Activated CD4-positive, alpha-beta T cell treated with anti-CD3 and anti-CD28 coated beads for 36 hours (primary cell): ENCODE results near the gene FIG4. TPM values are rescaled to one million over a fixed set of nuclear protein-coding genes. Genes with fewer than 3 reads are reported as not detected.
A peak's percentile ranks its signal among the peaks of the same experiment; 100 is the strongest.

Experiments
- ATAC-seq: fragments of 200-7000 bp; cut with Tn5 transposase; one replicate; pipeline ENCODE4 v1.10.0; 2021; ENCODE audit warnings: mild to moderate bottlenecking, moderate library complexity
- CTCF ChIA-PET: fragments of 350-600 bp; sonication (Branson Sonifier 250); formaldehyde crosslinking; loops from one replicate; lab custom pipeline; 2021; ENCODE audit warnings: antibody characterized with exemption; lab: Charles Lee
- POLR2A ChIA-PET: fragments of 350-600 bp; sonication (Branson Sonifier 250); formaldehyde crosslinking; loops from one replicate; lab custom pipeline; 2021; ENCODE audit warnings: antibody characterized with exemption, inconsistent platforms; lab: Charles Lee
- DNase-seq: peaks from one replicate; pipeline ENCODE4 v3.0.0-alpha.2; 2020
- H3K27ac Mint-ChIP-seq: one replicate; pipeline ENCODE4 v1.8.0; 2021; ENCODE audit warnings: mixed read lengths
- H3K27me3 Mint-ChIP-seq: one replicate; pipeline ENCODE4 v1.8.0; 2021; ENCODE audit warnings: mixed read lengths
- H3K36me3 Mint-ChIP-seq: one replicate; pipeline ENCODE4 v1.8.0; 2021; ENCODE audit warnings: low read depth, mixed read lengths
- H3K4me1 Mint-ChIP-seq: one replicate; pipeline ENCODE4 v1.8.0; 2021; ENCODE audit warnings: mixed read lengths
- H3K4me3 Mint-ChIP-seq: one replicate; pipeline ENCODE4 v1.8.0; 2021; ENCODE audit warnings: mild to moderate bottlenecking, moderate library complexity, mixed read lengths
- H3K9me3 Mint-ChIP-seq: one replicate; pipeline ENCODE4 v1.8.0; 2021; ENCODE audit warnings: low read depth, mixed read lengths
- intact Hi-C, 2 experiments: fragments of 100-400 bp; cut with DNase I in 1 of 2; cut with micrococcal nuclease in 1 of 2; formaldehyde crosslinking; loops; one replicate each; pipeline versions ENCODE4 v1.14.2 to v1.15.1; 2022 to 2024; cut with DNase I, micrococcal nuclease
- total RNA-seq, 2 experiments: library from RNA; stranded (reverse); gene quantifications; one replicate each; pipeline ENCODE4 v1.2.3, GENCODE V29; 2021

Gene FIG4
- total RNA-seq, 2 experiments from 2014 or later, result 14.4 to 17.5 TPM

DNA sequence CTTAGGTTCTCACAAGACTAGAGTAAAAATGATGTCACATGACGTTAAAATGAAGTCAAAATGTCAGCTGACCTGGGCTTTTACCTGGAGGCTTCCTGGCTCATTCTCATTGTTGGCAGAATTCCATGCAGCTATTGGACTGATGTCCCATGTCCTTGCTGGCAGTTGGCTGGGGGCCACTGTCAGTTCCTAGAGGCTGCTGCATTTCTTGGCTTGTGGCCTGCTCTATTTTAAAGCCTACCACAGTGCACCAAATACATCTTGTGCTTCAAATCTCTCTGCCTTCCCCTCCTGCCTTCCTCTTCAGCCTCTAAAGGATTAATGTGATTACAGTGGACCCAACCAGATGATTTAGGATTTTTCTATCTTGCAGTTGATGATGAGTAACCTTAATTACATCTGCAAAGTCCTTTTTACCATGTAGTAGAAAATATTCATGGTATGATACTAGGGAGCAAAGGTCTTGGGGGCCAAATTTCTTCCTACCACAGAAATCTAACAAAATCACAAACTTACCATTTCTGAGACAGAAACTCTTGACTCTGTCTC, 81.9 kb downstream of the FIG4 start:
- ATAC-seq (no peak), DNase-seq (no peak)
- H3K4me3 Mint-ChIP-seq, result no peak overlapping the region
- H3K36me3 Mint-ChIP-seq, result peaks cover 11% of the 10 kb centered on the region
- POLR2A ChIA-PET, result no interaction called here
- H3K27ac Mint-ChIP-seq, result no peak overlapping the region
- CTCF ChIA-PET, result no interaction called here
- no peaks in the 10 kb centered on the region for H3K9me3 Mint-ChIP-seq
- intact Hi-C loops, result no loop called here
- H3K4me1 Mint-ChIP-seq, result peaks cover 4% of the 10 kb centered on the region
- no peaks in the 10 kb centered on the region for H3K27me3 Mint-ChIP-seq

DNA sequence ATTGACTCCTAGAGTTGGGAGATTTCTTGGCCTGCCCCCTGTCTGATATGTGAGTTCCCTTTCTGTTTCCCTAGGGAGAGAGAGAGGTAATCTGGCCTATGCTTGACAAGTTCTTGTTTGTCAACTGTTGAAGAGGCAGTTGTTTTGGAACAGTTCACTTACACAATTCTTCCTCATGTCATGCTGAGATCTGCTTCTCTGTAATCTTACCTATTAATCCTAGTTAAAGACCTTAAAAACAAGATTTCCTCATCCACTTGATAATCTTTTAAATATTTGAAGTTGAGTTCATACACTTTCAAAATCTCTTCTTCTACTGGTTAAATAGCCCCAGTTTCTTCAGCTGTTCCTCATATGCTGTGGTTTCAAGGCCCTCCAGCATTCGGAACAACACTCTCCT, 89.9 kb downstream of the FIG4 start:
- CTCF ChIA-PET, result interaction anchor here (0.9 to 3.0 kb wide), 3 partner anchors 10 to 259 kb away, joined by 3 to 14 read pairs (median 3); no protein-coding TSS in a partner anchor
- H3K9me3 Mint-ChIP-seq, result no peaks in the 10 kb centered on the region
- POLR2A ChIA-PET, result no interaction called here
- intact Hi-C loops, result loop anchor here in 1 of 2 experiments (5.0 kb wide), 1 partner anchor 74 kb away; no protein-coding TSS in a partner anchor
- ATAC-seq (no peak), DNase-seq (no peak)
- H3K27me3 Mint-ChIP-seq, result no peaks in the 10 kb centered on the region
- peaks cover 2% of the 10 kb centered on the region for H3K36me3 Mint-ChIP-seq
- H3K4me1 Mint-ChIP-seq, result no peaks in the 10 kb centered on the region
- no peak overlapping the region for H3K4me3 Mint-ChIP-seq
- H3K27ac Mint-ChIP-seq, result no peak overlapping the region

DNA sequence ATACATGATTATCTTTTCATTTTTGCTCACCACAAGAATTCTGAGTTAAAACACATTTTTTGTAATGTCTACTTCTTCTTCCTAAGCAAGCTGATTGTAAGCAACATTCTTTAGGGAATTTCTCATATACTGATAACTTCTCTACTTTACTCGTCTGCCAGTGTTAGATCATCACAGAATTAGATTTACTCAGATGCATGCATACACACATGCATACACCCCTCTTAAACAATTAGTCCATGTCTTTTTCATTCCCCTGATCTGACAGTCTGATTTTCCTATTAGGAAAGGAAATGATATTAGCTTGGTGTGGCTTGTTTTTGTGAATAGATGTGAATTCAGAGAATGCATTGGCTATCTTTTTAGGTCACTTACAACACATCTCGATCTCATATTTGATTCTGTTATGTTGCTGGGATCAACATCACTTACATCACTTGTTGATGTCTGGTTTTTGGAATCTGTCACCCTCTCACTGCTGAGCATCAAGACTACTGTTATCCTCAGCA, 91.4 kb downstream of the FIG4 start:
- DNase-seq (no peak), ATAC-seq (no peak)
- intact Hi-C loops, result loop anchor here in 1 of 2 experiments (5.0 kb wide), 1 partner anchor 75 kb away; no protein-coding TSS in a partner anchor
- H3K9me3 Mint-ChIP-seq, result no peaks in the 10 kb centered on the region
- ChIA-PET CTCF (interaction anchor here (1.2 to 3.0 kb wide), 2 partner anchors 186 to 257 kb away, joined by 4 to 14 read pairs; no protein-coding TSS in a partner anchor), POLR2A (no interaction called here)
- H3K27ac Mint-ChIP-seq, result no peak overlapping the region
- H3K4me1 Mint-ChIP-seq, result no peaks in the 10 kb centered on the region
- H3K27me3 Mint-ChIP-seq, result no peaks in the 10 kb centered on the region
- H3K36me3 Mint-ChIP-seq, result peaks cover 7% of the 10 kb centered on the region
- no peak overlapping the region for H3K4me3 Mint-ChIP-seq

DNA sequence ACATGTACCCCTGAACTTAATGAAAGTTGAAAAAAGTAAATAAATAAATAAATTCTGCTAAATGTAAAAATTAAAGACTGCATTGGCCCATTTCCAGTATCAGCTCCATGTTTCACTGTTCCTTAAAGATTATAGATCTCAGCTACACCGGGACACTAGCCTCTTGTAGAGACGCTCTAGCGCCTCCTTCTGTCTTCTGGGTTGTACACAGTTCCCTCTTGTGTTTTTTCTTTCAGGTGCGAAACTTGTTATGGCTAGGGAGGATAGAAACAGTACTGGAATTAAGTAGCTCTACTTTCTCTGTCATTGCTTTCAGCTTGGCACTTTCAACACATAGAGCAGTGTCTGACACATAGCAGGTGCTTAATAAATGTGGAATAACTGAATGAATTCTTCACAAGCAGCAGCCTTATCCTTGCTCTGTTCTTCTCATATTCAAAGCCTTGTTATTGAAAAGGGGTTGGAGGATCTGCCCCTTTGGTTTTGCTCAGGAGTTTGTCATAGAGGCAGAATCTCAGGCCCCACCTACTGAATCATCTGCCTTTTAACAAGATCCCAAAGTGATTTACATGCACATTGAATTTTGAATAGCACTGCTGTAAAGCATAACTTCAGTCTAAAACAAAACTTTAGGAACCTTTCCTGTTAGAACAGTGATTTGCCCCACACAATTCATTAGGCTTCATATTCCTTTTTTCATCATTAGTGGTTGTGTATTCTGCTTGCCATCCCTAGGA, 92.3 kb downstream of the FIG4 start:
- ATAC-seq, result peak; percentile 33
- intact Hi-C loops, result loop anchor here (1.0 to 5.0 kb wide), 2 partner anchors 76 to 78 kb away; no protein-coding TSS in a partner anchor

DNA sequence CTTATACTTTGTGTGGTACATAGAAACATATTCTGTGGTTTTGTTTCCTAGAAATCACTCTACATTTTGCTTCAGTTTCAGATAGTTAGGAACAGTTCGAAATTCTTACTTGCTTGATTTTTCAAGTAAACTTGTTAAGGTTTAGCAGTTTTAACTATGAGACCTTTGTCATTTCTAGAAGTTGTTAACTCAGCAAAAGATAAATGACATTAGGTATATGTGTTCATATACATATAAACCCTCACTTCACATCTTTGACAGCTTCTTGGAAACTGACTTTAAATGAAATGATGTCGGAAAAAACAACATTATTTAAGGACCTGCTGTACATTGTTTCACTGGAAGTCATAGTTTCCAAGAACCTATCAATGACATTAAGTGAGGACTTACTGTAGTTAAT, 96.2 kb downstream of the FIG4 start:
- DNase-seq (no peak), ATAC-seq (no peak)
- ChIA-PET CTCF (interaction anchor here (1.1 to 1.3 kb wide), 3 partner anchors 10 to 253 kb away, joined by 3 to 4 read pairs (median 4); no protein-coding TSS in a partner anchor), POLR2A (no interaction called here)
- H3K27ac Mint-ChIP-seq, result no peak overlapping the region
- H3K4me1 Mint-ChIP-seq, result no peaks in the 10 kb centered on the region
- no peaks in the 10 kb centered on the region for H3K9me3 Mint-ChIP-seq
- intact Hi-C loops, result no loop called here
- peaks cover 15% of the 10 kb centered on the region for H3K36me3 Mint-ChIP-seq
- no peaks in the 10 kb centered on the region for H3K27me3 Mint-ChIP-seq
- H3K4me3 Mint-ChIP-seq, result no peak overlapping the region

More for the DNA sequence above, 92.3 kb downstream of the FIG4 start:
- CTCF ChIA-PET, result interaction anchor here (1.2 to 3.0 kb wide), 2 partner anchors 187 to 257 kb away, joined by 4 to 14 read pairs; no protein-coding TSS in a partner anchor
- Mint-ChIP-seq H3K4me3 (no peak overlapping the region), H3K4me1 (no peaks in the 10 kb centered on the region), H3K36me3 (peaks cover 7% of the 10 kb centered on the region), H3K27ac (no peak overlapping the region), H3K27me3 (no peaks in the 10 kb centered on the region), H3K9me3 (no peaks in the 10 kb centered on the region)
- peak; percentile 19 for DNase-seq
- POLR2A ChIA-PET, result no interaction called here

DNA sequence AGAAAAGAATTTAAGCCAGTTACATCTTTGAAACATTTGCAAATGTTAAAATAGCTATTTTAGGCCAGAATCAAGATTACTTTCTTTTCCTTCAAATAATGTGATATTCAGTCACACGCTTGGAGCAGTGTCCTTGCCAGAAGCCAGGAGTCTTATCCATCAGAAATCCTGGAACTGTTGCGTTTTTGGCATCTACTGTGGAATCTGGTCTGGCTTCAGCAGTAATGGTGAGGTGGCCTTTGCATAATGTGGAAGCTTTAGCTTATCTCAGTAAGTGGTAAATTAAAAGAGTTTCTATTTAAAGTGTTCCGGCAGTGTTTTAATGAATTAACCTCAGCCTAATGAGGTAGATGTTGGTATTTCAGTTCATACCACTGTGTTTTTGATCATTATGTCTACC, 97.6 kb downstream of the FIG4 start:
- DNase-seq, result no peak
- Mint-ChIP-seq H3K27ac (no peak overlapping the region), H3K27me3 (no peaks in the 10 kb centered on the region), H3K9me3 (no peaks in the 10 kb centered on the region), H3K36me3 (peaks cover 15% of the 10 kb centered on the region), H3K4me1 (no peaks in the 10 kb centered on the region), H3K4me3 (no peak overlapping the region)
- no peak for ATAC-seq
- CTCF ChIA-PET, result interaction anchor here (0.6 to 1.5 kb wide), 5 partner anchors 8 to 313 kb away, joined by 3 to 5 read pairs (median 4); no protein-coding TSS in a partner anchor
- intact Hi-C loops, result no loop called here
- POLR2A ChIA-PET, result no interaction called here

DNA sequence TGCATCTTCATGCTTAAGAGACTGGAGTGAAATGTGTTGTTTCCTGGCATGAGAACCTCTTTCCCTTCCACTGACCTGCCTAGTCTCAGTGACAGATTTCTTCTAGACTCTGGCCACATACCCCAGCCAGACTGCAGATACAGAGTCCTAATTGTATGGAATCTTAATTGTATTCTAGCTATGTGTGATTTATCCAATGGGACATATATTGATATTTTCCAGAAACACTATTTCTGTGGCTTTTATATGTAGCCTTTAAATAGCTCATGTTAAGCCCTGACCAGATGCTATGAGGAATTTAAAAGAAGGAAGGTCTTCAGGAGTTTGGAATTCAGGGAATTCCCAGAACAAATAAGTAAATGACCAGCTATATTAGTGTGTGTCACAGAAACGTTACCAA, 99.0 kb downstream of the FIG4 start:
- H3K4me1 Mint-ChIP-seq, result peaks cover 4% of the 10 kb centered on the region
- H3K36me3 Mint-ChIP-seq, result peaks cover 15% of the 10 kb centered on the region
- H3K9me3 Mint-ChIP-seq, result no peaks in the 10 kb centered on the region
- no peak for ATAC-seq
- no peak overlapping the region for H3K4me3 Mint-ChIP-seq
- DNase-seq, result no peak
- ChIA-PET POLR2A (no interaction called here), CTCF (no interaction called here)
- no peak overlapping the region for H3K27ac Mint-ChIP-seq
- no peaks in the 10 kb centered on the region for H3K27me3 Mint-ChIP-seq
- intact Hi-C loops, result no loop called here

DNA sequence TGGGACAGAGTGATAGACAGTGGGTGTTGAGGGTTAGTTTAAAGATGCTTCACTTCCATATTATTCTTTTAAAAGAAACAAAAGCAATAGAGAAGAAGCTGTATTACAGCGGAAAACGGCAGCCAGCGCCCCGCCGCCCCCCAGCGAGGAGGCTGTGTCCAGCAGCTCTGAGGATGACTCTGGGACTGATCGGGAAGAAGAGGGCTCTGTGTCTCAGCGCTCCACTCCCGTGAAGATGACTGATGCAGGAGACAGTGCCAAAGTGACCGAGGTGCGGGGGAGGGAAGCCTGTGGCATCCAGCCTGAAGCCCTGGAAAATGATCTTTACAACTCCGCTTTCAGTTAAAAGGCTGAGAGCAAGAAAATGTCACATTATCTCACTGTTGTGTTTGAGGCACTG, 100.2 kb downstream of the FIG4 start:
- POLR2A ChIA-PET, result no interaction called here
- H3K36me3 Mint-ChIP-seq, result peaks cover 13% of the 10 kb centered on the region
- CTCF ChIA-PET, result interaction anchor here (0.7 kb wide), 1 partner anchor 400 kb away, joined by 3 read pairs; no protein-coding TSS in a partner anchor
- no peak overlapping the region for H3K27ac Mint-ChIP-seq
- DNase-seq, result no peak
- no peak overlapping the region for H3K4me3 Mint-ChIP-seq
- H3K9me3 Mint-ChIP-seq, result no peaks in the 10 kb centered on the region
- no peaks in the 10 kb centered on the region for H3K27me3 Mint-ChIP-seq
- no peak for ATAC-seq
- H3K4me1 Mint-ChIP-seq, result peaks cover 4% of the 10 kb centered on the region
- intact Hi-C loops, result no loop called here

DNA sequence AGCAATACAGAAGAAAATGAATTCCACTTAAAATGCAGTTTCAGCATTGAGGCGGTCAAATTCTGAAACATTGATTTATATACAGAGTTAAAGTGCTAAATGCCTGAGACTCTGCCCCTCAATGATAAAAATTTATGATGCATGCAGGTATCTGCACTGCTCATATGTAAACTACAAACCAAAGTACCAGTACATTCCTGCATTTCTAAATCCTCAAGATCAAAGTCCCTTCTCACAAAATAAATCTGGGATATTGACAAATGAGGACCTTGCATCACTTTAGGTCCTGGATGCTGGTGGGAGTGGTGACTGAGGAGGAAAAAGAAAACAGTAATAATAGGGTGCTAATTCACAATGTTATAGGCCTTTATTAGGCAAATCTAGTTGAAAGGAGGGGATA, 101.9 kb downstream of the FIG4 start:
- Mint-ChIP-seq H3K9me3 (no peaks in the 10 kb centered on the region), H3K4me1 (peaks cover 4% of the 10 kb centered on the region), H3K36me3 (peaks cover 9% of the 10 kb centered on the region), H3K27me3 (no peaks in the 10 kb centered on the region), H3K4me3 (no peak overlapping the region), H3K27ac (peak overlapping the region; percentile 59)
- CTCF ChIA-PET, result interaction anchor here (0.6 to 1.2 kb wide), 3 partner anchors 12 to 247 kb away, joined by 3 to 6 read pairs (median 3); no protein-coding TSS in a partner anchor
- no peak for DNase-seq
- intact Hi-C loops, result no loop called here
- POLR2A ChIA-PET, result no interaction called here
- ATAC-seq, result no peak

DNA sequence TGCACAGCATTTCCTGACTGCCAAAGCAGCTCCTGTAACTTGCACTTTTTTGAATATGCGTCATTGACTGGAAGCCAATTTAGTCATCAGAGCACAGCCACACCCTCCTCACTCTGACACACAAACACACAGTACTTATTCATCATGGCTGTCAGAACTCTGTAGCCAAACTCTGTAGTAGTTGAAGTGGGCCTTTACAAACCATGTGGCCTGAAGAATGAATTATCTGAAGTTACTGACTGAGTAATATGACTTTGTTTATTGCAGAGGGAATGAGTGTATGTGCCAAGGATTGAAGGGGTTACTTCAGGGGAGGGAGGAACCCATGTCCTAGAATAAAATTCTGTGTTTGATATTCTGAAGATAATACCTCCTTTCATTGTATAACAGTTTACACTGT, 102.7 kb downstream of the FIG4 start:
- ATAC-seq, result peak; percentile 99

DNA sequence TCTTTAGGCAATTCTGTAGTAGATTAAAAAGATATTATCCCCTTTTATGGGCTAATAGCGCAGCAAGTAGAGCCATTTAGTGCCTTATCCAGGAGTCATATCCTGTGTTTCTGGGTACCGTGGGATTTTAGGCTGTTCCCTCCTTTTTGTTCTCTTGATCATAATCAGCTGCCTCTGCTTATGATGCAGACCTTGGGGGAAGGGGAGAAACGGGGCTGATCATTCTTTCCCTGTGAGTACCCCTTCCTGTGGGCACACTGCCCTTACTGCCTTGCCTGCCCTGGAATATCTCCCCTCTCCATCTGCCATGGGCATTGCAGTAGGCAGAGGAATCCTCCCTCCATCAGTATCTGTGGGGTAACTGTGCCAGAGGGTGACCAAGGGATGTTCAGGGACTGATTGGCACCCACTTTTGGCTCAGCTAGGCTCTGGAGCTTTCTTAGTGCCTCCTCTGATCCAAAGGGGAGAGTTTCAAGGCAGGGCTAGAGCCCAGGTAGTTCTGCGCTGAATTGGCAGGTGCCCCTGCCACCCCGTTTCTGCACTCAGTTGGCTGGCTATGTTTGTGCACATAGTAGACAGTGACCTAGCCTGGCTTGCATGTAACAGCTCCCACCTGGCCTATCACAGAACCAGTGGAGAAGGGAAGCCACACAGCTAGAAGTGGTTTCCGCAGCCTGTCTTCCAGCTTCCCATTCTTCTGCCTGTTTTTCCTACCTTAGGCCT, 103.3 kb downstream of the FIG4 start:
- intact Hi-C loops, result no loop called here
- ChIA-PET POLR2A (no interaction called here), CTCF (interaction anchor here (0.7 to 1.1 kb wide), 2 partner anchors 245 to 321 kb away, joined by 3 read pairs; no protein-coding TSS in a partner anchor)
- no peak for ATAC-seq
- no peaks in the 10 kb centered on the region for H3K27me3 Mint-ChIP-seq
- H3K36me3 Mint-ChIP-seq, result peaks cover 8% of the 10 kb centered on the region
- peak overlapping the region; percentile 43 for H3K27ac Mint-ChIP-seq
- DNase-seq, result no peak
- peaks cover 4% of the 10 kb centered on the region for H3K4me1 Mint-ChIP-seq
- H3K4me3 Mint-ChIP-seq, result no peak overlapping the region
- no peaks in the 10 kb centered on the region for H3K9me3 Mint-ChIP-seq

More for the DNA sequence above, 102.7 kb downstream of the FIG4 start:
- H3K27me3 Mint-ChIP-seq, result no peaks in the 10 kb centered on the region
- intact Hi-C loops, result no loop called here
- no peak overlapping the region for H3K4me3 Mint-ChIP-seq
- no peaks in the 10 kb centered on the region for H3K9me3 Mint-ChIP-seq
- peak; percentile 41 for DNase-seq
- peaks cover 4% of the 10 kb centered on the region for H3K4me1 Mint-ChIP-seq
- CTCF ChIA-PET, result interaction anchor here (0.6 kb wide), 1 partner anchor 246 kb away, joined by 6 read pairs; no protein-coding TSS in a partner anchor
- H3K36me3 Mint-ChIP-seq, result peaks cover 8% of the 10 kb centered on the region
- POLR2A ChIA-PET, result no interaction called here
- peak overlapping the region; percentile 43 for H3K27ac Mint-ChIP-seq
